H1 (cell line): ENCODE data around the gene CCN6. TPM values are rescaled to one million over a fixed set of nuclear protein-coding genes. Genes with fewer than 3 reads are reported as not detected.
A peak's percentile ranks its signal among the peaks of the same experiment; 100 is the strongest.

ENCODE experiments used
- CTCF ChIA-PET: fragments of 300-600 bp; sonication (Branson Sonifier 250); formaldehyde crosslinking; loops from one replicate; lab custom pipeline; 2021; ENCODE audit not compliant: partially characterized antibody; lab: Charles Lee
- POLR2A ChIA-PET: fragments of 300-600 bp; sonication (Branson Sonifier 250); formaldehyde crosslinking; loops from one replicate; lab custom pipeline; 2021; ENCODE audit warnings: inconsistent platforms; ENCODE audit not compliant: partially characterized antibody; lab: Charles Lee
- DNase-seq, 2 experiments: peaks; one replicate each; pipeline versions ENCODE4 v3.0.0 to v3.0.0-alpha.2; 2010 to 2022; ENCODE audit warnings: low spot score in 2 of 2, low read depth in 1 of 2, mixed read lengths in 1 of 2
- FAIRE-seq: peaks from 2 replicates; lab custom pipeline; 2011; peaks lifted over from hg19 to GRCh38; lab: Jason Lieb, UNC
- H2AFZ ChIP-seq: 2 replicates; pipeline ENCODE4 v1.8.1; 2012; ENCODE audit warnings: low read length, inconsistent platforms
- H2AK5ac ChIP-seq: 2 replicates; pipeline ENCODE4 v1.6.1; 2013; ENCODE audit warnings: low read depth, low read length
- H2BK120ac ChIP-seq: replicated peaks from 2 replicates; pipeline ENCODE3; 2013; ENCODE audit warnings: low read depth, low read length, inconsistent platforms
- H2BK12ac ChIP-seq: 2 replicates; pipeline ENCODE4 v1.6.1; 2013; ENCODE audit warnings: low read depth, low read length
- H2BK15ac ChIP-seq: 2 replicates; pipeline ENCODE4 v1.6.1; 2013; ENCODE audit warnings: low read length
- H2BK20ac ChIP-seq: 2 replicates; pipeline ENCODE4 v1.6.1; 2013; ENCODE audit warnings: low read length
- H2BK5ac ChIP-seq: 2 replicates; pipeline ENCODE4 v1.6.1; 2013; ENCODE audit warnings: low read depth, low read length
- H3K14ac ChIP-seq: 2 replicates; pipeline ENCODE4 v1.6.1; 2013; ENCODE audit warnings: inconsistent platforms; ENCODE audit not compliant: insufficient read length
- H3K18ac ChIP-seq: 2 replicates; pipeline ENCODE4 v1.6.1; 2013; ENCODE audit warnings: low read length; ENCODE audit errors: extremely low read depth
- H3K23ac ChIP-seq: 2 replicates; pipeline ENCODE4 v1.6.1; 2013; ENCODE audit warnings: inconsistent platforms; ENCODE audit not compliant: insufficient read length
- H3K23me2 ChIP-seq: 2 replicates; pipeline ENCODE4 v1.6.1; 2013; ENCODE audit warnings: low read depth, low read length
- H3K27ac ChIP-seq: 2 replicates; pipeline ENCODE4 v1.6.1; 2011; ENCODE audit warnings: low read depth, low read length, inconsistent platforms
- H3K27me3 ChIP-seq, 4 experiments: replicated peaks in 1 of 4; 1 replicate in 1 of 4; 2 replicates in 3 of 4; pipeline versions ENCODE4 v1.6.1 to v1.8.1; 2011 to 2013; ENCODE audit warnings: low read length in 3 of 4, mild to moderate bottlenecking in 3 of 4, inconsistent platforms in 2 of 4, mixed read lengths in 2 of 4, moderate library complexity in 1 of 4; ENCODE audit not compliant: control insufficient read depth in 3 of 4, insufficient read depth in 3 of 4; ENCODE audit errors: extremely low read depth in 1 of 4
- H3K36me3 ChIP-seq, 4 experiments: 2 replicates each; pipeline versions ENCODE4 v1.6.1 to v1.8.1; 2011 to 2013; ENCODE audit warnings: mild to moderate bottlenecking in 4 of 4, low read length in 3 of 4, moderate library complexity in 2 of 4, control low read depth in 1 of 4, inconsistent platforms in 1 of 4; ENCODE audit not compliant: insufficient read depth in 4 of 4, control insufficient read depth in 2 of 4
- H3K4ac ChIP-seq: replicated peaks from 2 replicates; pipeline ENCODE3; 2013; ENCODE audit warnings: low read length, low read depth, mixed read lengths, inconsistent platforms; ENCODE audit not compliant: insufficient read length
- H3K4me1 ChIP-seq, 4 experiments: replicated peaks in 1 of 4; 1 replicate in 1 of 4; 2 replicates in 3 of 4; pipeline versions ENCODE4 v1.6.1 to v1.8.1; 2011 to 2013; ENCODE audit warnings: low read length in 3 of 4, inconsistent platforms in 2 of 4, mixed read lengths in 1 of 4; ENCODE audit not compliant: insufficient read depth in 4 of 4, control insufficient read depth in 3 of 4
- H3K4me2 ChIP-seq, 2 experiments: 2 replicates each; pipeline versions ENCODE4 v1.6.1 to v1.8.1; 2011 to 2013; ENCODE audit warnings: low read depth in 2 of 2, low read length in 2 of 2, control low read depth in 1 of 2, inconsistent platforms in 1 of 2, mild to moderate bottlenecking in 1 of 2; ENCODE audit not compliant: insufficient read depth in 1 of 2
- H3K4me3 ChIP-seq, 4 experiments: fragments of 200-600, 300-600 bp in 1 of 4; sonication (generic), shearing (Covaris generic), sonication (Bioruptor Twin) in 1 of 4; 2 replicates each; pipeline versions ENCODE4 v1.5.1 to v1.8.1; 2011 to 2016; ENCODE audit warnings: low read length in 4 of 4, low read depth in 3 of 4, control low read depth in 2 of 4, inconsistent platforms in 2 of 4, mild to moderate bottlenecking in 2 of 4, mixed read lengths in 1 of 4, moderate library complexity in 1 of 4; ENCODE audit not compliant: insufficient read depth in 2 of 4; ENCODE audit errors: extremely low read depth in 1 of 4
- H3K56ac ChIP-seq: replicated peaks from 2 replicates; pipeline ENCODE3; 2013; ENCODE audit warnings: low read depth, mild to moderate bottlenecking, mixed read lengths, low read length, inconsistent platforms; ENCODE audit not compliant: insufficient read length
- H3K79me1 ChIP-seq: 2 replicates; pipeline ENCODE4 v1.6.1; 2013; ENCODE audit warnings: low read depth, low read length, control low read depth
- H3K79me2 ChIP-seq, 2 experiments: 2 replicates each; pipeline versions ENCODE4 v1.6.1 to v1.8.1; 2012 to 2013; ENCODE audit warnings: low read length in 2 of 2, mild to moderate bottlenecking in 2 of 2, inconsistent platforms in 1 of 2; ENCODE audit not compliant: insufficient read depth in 2 of 2, control insufficient read depth in 1 of 2
- H3K9ac ChIP-seq, 4 experiments: replicated peaks in 1 of 4; 1 replicate in 1 of 4; 2 replicates in 3 of 4; pipeline versions ENCODE4 v1.6.1 to v1.8.1; 2011 to 2013; ENCODE audit warnings: low read depth in 3 of 4, low read length in 3 of 4, control low read depth in 2 of 4, mild to moderate bottlenecking in 2 of 4, moderate library complexity in 2 of 4, inconsistent platforms in 1 of 4; ENCODE audit errors: extremely low read depth in 1 of 4
- H3K9me3 ChIP-seq, 2 experiments: 2 replicates each; pipeline versions ENCODE4 v1.6.1 to v1.8.1; 2012 to 2013; ENCODE audit warnings: mild to moderate bottlenecking in 2 of 2, moderate library complexity in 2 of 2, control low read depth in 1 of 2, inconsistent platforms in 1 of 2, low read depth in 1 of 2, low read length in 1 of 2, mixed read lengths in 1 of 2; ENCODE audit not compliant: insufficient read depth in 2 of 2
- H4K20me1 ChIP-seq, 2 experiments: replicated peaks in 1 of 2; 2 replicates each; pipeline versions ENCODE3 to v1.8.1; 2011 to 2013; ENCODE audit warnings: inconsistent platforms in 2 of 2, low read length in 2 of 2, mild to moderate bottlenecking in 1 of 2; ENCODE audit not compliant: insufficient read depth in 2 of 2, control insufficient read depth in 1 of 2
- H4K5ac ChIP-seq: 2 replicates; pipeline ENCODE4 v1.6.1; 2013; ENCODE audit warnings: low read length, low read depth, mixed read lengths, inconsistent platforms; ENCODE audit not compliant: insufficient read length
- H4K8ac ChIP-seq: 2 replicates; pipeline ENCODE4 v1.8.0; 2013; ENCODE audit warnings: mild to moderate bottlenecking, moderate library complexity, low read length, inconsistent platforms; ENCODE audit not compliant: insufficient read depth; ENCODE audit errors: extremely low read depth
- H4K91ac ChIP-seq: replicated peaks from 2 replicates; pipeline ENCODE3; 2013; ENCODE audit warnings: low read length, mixed read lengths, inconsistent platforms; ENCODE audit not compliant: insufficient read length
- BACH1 ChIP-seq: IDR thresholded peaks from 2 replicates; pipeline ENCODE4 v1.6.1; 2012; ENCODE audit warnings: low read length, improper control_type of control experiment
- BRCA1 ChIP-seq: IDR thresholded peaks from 2 replicates; pipeline ENCODE4 v1.6.1; 2012; ENCODE audit warnings: low read depth, low read length, improper control_type of control experiment
- CEBPB ChIP-seq: IDR thresholded peaks from 2 replicates; pipeline ENCODE4 v1.6.1; 2012; ENCODE audit warnings: low read depth, low read length
- CREB1 ChIP-seq: IDR thresholded peaks from 2 replicates; pipeline ENCODE4 v1.6.1; 2012; ENCODE audit warnings: inconsistent platforms
- EP300 ChIP-seq, 2 experiments: IDR thresholded peaks; 1 replicate in 1 of 2; 2 replicates in 1 of 2; pipeline ENCODE4 v1.6.1; 2011 to 2012; ENCODE audit warnings: low read depth in 2 of 2, low read length in 2 of 2, mild to moderate bottlenecking in 2 of 2, borderline replicate concordance in 1 of 2, inconsistent platforms in 1 of 2, moderate library complexity in 1 of 2
- GTF2F1 ChIP-seq: IDR thresholded peaks from 2 replicates; pipeline ENCODE4 v1.6.1; 2012; ENCODE audit warnings: low read depth, low read length, improper control_type of control experiment, borderline replicate concordance
- SP2 ChIP-seq: IDR thresholded peaks from 2 replicates; pipeline ENCODE4 v1.6.1; 2012; ENCODE audit warnings: mild to moderate bottlenecking, low read length, inconsistent platforms
- TAF7 ChIP-seq: optimal IDR thresholded peaks from 2 replicates; pipeline ENCODE3; 2011; ENCODE audit warnings: low read depth, mild to moderate bottlenecking, inconsistent platforms, low read length, moderate library complexity, borderline replicate concordance
- WGBS, 2 experiments: shearing (Covaris generic) in 1 of 2; methylation state at CpG; one replicate each; pipeline versions ENCODE4 v1.1.6 to v1.1.7; 2013 to 2015; ENCODE audit warnings: low lambda C conversion rate in 2 of 2, mixed read lengths in 2 of 2, inconsistent platforms in 1 of 2, low coverage in 1 of 2, missing lambda C conversion rate in 1 of 2; ENCODE audit not compliant: insufficient replicate concordance in 2 of 2, insufficient coverage in 1 of 2, insufficient read length in 1 of 2; ENCODE audit errors: extremely low coverage in 1 of 2, missing lambda C conversion rate in 1 of 2; 5-methylcytosine and 5-hydroxymethylcytosine counted together
- polyA plus RNA-seq, 7 experiments: library from polyadenylated mRNA; depleted of rRNA in 3 of 7; stranded (reverse) in 5 of 7; unstranded in 2 of 7; fragments of >200 nt in 5 of 7; fragments of 200-250 nt in 2 of 7; gene quantifications; 1 replicate in 5 of 7; 2 replicates in 1 of 7; 4 replicates in 1 of 7; pipeline versions ENCODE4 v1.2.1 to v1.2.3, GENCODE V29; 2011 to 2013; ENCODE audit warnings: missing spikeins in 2 of 7, mixed read lengths in 2 of 7
- total RNA-seq: library from RNA; stranded (reverse); fragmentation: NEBNext Ultra II Directional; extraction: Animal tissue kit (Norgen Biotek cat#: 25700); gene quantifications from 2 replicates; pipeline ENCODE4 v1.2.1, GENCODE V29; 2021

The CCN6 gene
- total and polyA plus RNA-seq, 2 of the 8 experiments (the other 6 are each of a cell fraction or from before 2014, with no cell fraction given) = not detected

DNA sequence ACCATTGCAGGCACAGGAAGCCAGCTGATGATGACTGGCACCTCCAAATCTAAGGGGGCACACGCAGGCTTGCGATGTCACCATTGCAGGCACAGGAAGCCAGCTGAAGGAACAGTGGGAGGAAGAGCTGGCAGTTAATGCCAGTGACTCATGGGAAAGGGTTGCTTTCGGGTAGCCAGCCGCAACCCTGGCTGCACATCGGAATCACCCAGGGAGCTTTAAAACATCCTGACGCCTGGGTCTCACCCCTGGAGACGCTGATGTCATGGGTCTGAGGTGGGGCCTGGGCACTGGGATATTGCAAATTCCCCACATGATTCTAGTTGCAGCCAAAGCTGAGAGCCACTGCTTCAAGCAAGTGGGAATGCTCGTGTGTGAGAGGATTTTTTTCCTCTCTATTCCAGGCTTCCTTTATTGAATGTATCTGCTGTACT is 16.1 kb upstream of the CCN6 start:
- no peak overlapping the region for H4K8ac ChIP-seq
- H2BK5ac ChIP-seq = no peak overlapping the region
- H2AFZ ChIP-seq = peak overlapping the region; percentile 31; the same call in 1 of the 2 replicates
- no peaks in the 10 kb centered on the region for H3K79me1 ChIP-seq
- DNase-seq (no peak), FAIRE-seq (no peak)
- no peak overlapping the region for H3K23ac ChIP-seq
- no peak overlapping the region for H3K14ac ChIP-seq
- TF ChIP-seq SP2 (no peak), TAF7 (no peak), CEBPB (no peak), EP300 (IDR thresholded peaks at IDR 0.05; ENCODE audit: borderline replicate concordance in 1 of 2, low read depth in 2 of 2, low read length in 2 of 2) (no peak), BACH1 (no peak), BRCA1 (no peak), GTF2F1 (no peak), CREB1 (no peak)
- WGBS, 2 experiments = 88% methylated on average over 8 of the region's 8 CpGs; no CpG with 5 or more reads in 1 of the 2 experiments
- CTCF ChIA-PET = interaction anchor here (0.6 to 9.7 kb wide), 9 partner anchors 11 to 406 kb away, joined by 3 to 102 read pairs (median 3); no protein-coding TSS in a partner anchor
- H3K4ac ChIP-seq = no peak overlapping the region
- no peak overlapping the region for H4K91ac ChIP-seq
- H3K27me3 ChIP-seq = no peaks in the 10 kb centered on the region
- H2BK20ac ChIP-seq = no peak overlapping the region
- no peak overlapping the region for H2AK5ac ChIP-seq
- no peaks in the 10 kb centered on the region for H3K9me3 ChIP-seq
- no peak overlapping the region for H3K4me3 ChIP-seq
- no peak overlapping the region for H3K9ac ChIP-seq
- H3K27ac ChIP-seq = no peak overlapping the region
- no peaks in the 10 kb centered on the region for H3K4me1 ChIP-seq
- POLR2A ChIA-PET = no interaction called here
- H3K4me2 ChIP-seq = no peak overlapping the region
- no peak overlapping the region for H2BK15ac ChIP-seq
- peaks cover 1% of the 10 kb centered on the region; the same call in 1 of the 2 replicates for H3K23me2 ChIP-seq
- H4K20me1 ChIP-seq = no peaks in the 10 kb centered on the region
- H4K5ac ChIP-seq = no peak overlapping the region
- no peak overlapping the region for H2BK12ac ChIP-seq
- no peaks in the 10 kb centered on the region for H3K36me3 ChIP-seq
- H3K56ac ChIP-seq = no peak overlapping the region
- no peaks in the 10 kb centered on the region; a peak in 1 of 4 replicates for H3K79me2 ChIP-seq
- no peak overlapping the region for H2BK120ac ChIP-seq
- H3K18ac ChIP-seq = no peak overlapping the region
